ENCODE data around the gene ARHGAP18. TPM values are rescaled to one million over a fixed set of nuclear protein-coding genes. Genes with fewer than 3 reads are reported as not detected.
A peak's percentile ranks its signal among the peaks of the same experiment; 100 is the strongest.

Gene ARHGAP18
- total and polyA plus RNA-seq, 2 of the 13 experiments (the other 11 are each of a cell fraction or from before 2014, with no cell fraction given): 58.2 to 115 TPM

DNA sequence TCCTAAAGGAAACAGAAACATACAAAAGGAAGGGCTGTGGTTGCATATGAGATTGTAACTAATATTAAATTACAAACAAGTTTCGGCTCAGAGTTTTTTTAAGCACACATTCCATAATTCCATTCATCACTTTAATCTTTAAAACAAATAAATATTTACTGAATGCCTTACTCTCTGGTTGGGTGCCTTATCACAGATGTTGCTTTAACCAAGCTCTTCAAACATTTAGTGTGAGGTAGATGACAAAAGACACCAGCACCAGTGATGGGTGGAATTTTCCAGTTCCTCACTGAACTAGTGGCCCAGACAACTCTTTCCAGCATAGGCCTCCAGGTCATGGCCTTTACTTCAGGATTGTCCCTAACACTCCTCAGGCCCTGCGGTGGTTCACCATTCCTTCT lies 58.7 kb downstream of the ARHGAP18 start (continued):
- TF ChIP-seq ZNF407 (CRISPR knock-in tag; IDR thresholded peaks at IDR 0.05; ENCODE audit: not compliant biosample characterization) (no peak), ZBTB43 (CRISPR knock-in tag; conservative IDR thresholded peaks at IDR 0.05) (no peak), FOXO1 (CRISPR knock-in tag; IDR thresholded peaks at IDR 0.05) (peak; percentile 21; the same call in 1 of the 2 replicates), ELK4 (CRISPR knock-in tag; IDR thresholded peaks at IDR 0.05; ENCODE audit: borderline replicate concordance) (no peak), ZNF709 (CRISPR knock-in tag; IDR thresholded peaks at IDR 0.05) (no peak), SIN3A (IDR thresholded peaks at IDR 0.05; ENCODE audit: borderline replicate concordance, low read depth, low read length) (no peak), EZH2 (conservative IDR thresholded peaks at IDR 0.05; ENCODE audit: low read depth, low read length) (no peak), KLF9 (CRISPR knock-in tag; IDR thresholded peaks at IDR 0.05; ENCODE audit: low read depth) (no peak), ZNF383 (CRISPR knock-in tag; IDR thresholded peaks at IDR 0.05; ENCODE audit: borderline replicate concordance) (no peak), FOXJ3 (CRISPR knock-in tag; IDR thresholded peaks at IDR 0.05; ENCODE audit: borderline replicate concordance) (peak; percentile 58; the same call in 1 of the 2 replicates), HNRNPL (IDR thresholded peaks at IDR 0.05; ENCODE audit: low read depth, low read length) (no peak), ZNF543 (CRISPR knock-in tag; IDR thresholded peaks at IDR 0.05) (no peak), ZFY (CRISPR knock-in tag; IDR thresholded peaks at IDR 0.05) (peak; percentile 63), ARHGAP35 (CRISPR knock-in tag; IDR thresholded peaks at IDR 0.05; ENCODE audit: borderline replicate concordance) (no peak), ZNF556 (CRISPR knock-in tag; IDR thresholded peaks at IDR 0.05; ENCODE audit: borderline replicate concordance) (0 out of 2 replicates have a peak, but pooled peaks have one; percentile 46), BCL6 (CRISPR knock-in tag; IDR thresholded peaks at IDR 0.05) (peak; percentile 81), ZNF496 (CRISPR knock-in tag; IDR thresholded peaks at IDR 0.05; ENCODE audit: insufficient replicate concordance) (no peak)
- TF ChIP-seq, protein P1, sequence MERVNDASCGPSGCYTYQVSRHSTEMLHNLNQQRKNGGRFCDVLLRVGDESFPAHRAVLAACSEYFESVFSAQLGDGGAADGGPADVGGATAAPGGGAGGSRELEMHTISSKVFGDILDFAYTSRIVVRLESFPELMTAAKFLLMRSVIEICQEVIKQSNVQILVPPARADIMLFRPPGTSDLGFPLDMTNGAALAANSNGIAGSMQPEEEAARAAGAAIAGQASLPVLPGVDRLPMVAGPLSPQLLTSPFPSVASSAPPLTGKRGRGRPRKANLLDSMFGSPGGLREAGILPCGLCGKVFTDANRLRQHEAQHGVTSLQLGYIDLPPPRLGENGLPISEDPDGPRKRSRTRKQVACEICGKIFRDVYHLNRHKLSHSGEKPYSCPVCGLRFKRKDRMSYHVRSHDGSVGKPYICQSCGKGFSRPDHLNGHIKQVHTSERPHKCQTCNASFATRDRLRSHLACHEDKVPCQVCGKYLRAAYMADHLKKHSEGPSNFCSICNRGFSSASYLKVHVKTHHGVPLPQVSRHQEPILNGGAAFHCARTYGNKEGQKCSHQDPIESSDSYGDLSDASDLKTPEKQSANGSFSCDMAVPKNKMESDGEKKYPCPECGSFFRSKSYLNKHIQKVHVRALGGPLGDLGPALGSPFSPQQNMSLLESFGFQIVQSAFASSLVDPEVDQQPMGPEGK (CRISPR knock-in tag; IDR thresholded peaks at IDR 0.05): no peak
